Upper lobe of right lung (tissue), 1 donor: Measurements from ENCODE around the gene DCC. TPM values are rescaled to one million over a fixed set of nuclear protein-coding genes. Genes with fewer than 3 reads are reported as not detected.

Experiments used
- ATAC-seq: fragments of 200-7000 bp; cut with Tn5 transposase; one replicate; pipeline ENCODE4 v1.9.1; 2020; ENCODE audit warnings: mild to moderate bottlenecking, moderate library complexity
- DNase-seq: peaks from one replicate; pipeline ENCODE4 v3.0.0-alpha.2; 2020
- H3K27ac ChIP-seq: fragments of 200-600 bp; one replicate; pipeline ENCODE4 v1.8.0; 2022
- H3K27me3 ChIP-seq: fragments of 200-600 bp; one replicate; pipeline ENCODE4 v1.8.0; 2022; ENCODE audit warnings: mild to moderate bottlenecking
- H3K36me3 ChIP-seq: fragments of 200-600 bp; one replicate; pipeline ENCODE4 v1.8.0; 2022
- H3K4me1 ChIP-seq: fragments of 200-600 bp; one replicate; pipeline ENCODE4 v1.8.0; 2022
- H3K4me3 ChIP-seq: fragments of 200-600 bp; one replicate; pipeline ENCODE4 v1.8.0; 2022; ENCODE audit warnings: mild to moderate bottlenecking
- H3K9me3 ChIP-seq: fragments of 200-600 bp; one replicate; pipeline ENCODE4 v1.8.0; 2022
- CTCF ChIP-seq: fragments of 200-600 bp; IDR thresholded peaks from one replicate; pipeline ENCODE4 v1.8.0; 2022; ENCODE audit warnings: antibody characterized with exemption
- intact Hi-C: fragments of 100-400 bp; cut with DNase I; formaldehyde crosslinking; loops from one replicate; pipeline ENCODE4 v1.11.0; 2022
- total RNA-seq: library from RNA; stranded (reverse); fragmentation: NEBNext Ultra II Directional; extraction: Animal tissue kit (Norgen Biotek cat#: 25700); gene quantifications from one replicate; pipeline ENCODE4 v1.2.1, GENCODE V29; 2021
- donor health status: DM: no; HTN: yes; CAD: no; lungs with severe emphysema.

DCC gene
- total RNA-seq, 1 donor from 2014 or later, result 7.1 TPM

- no peak for DNase-seq
Observed at GRCh38 chr18:52948868-52949444, 609.0 kb downstream of the DCC start.

GRCh38 chr18:52950155-52950554 is 610.2 kb downstream of the DCC start:
- no peaks in the 10 kb centered on the region for H3K4me1 ChIP-seq
- no peaks in the 10 kb centered on the region for H3K36me3 ChIP-seq
- DNase-seq, result no peak
- ATAC-seq, result no peak
- intact Hi-C loops, result no loop called here
- no peak overlapping the region for H3K4me3 ChIP-seq
- no peak overlapping the region for H3K27ac ChIP-seq
- no peaks in the 10 kb centered on the region for H3K9me3 ChIP-seq
- TF ChIP-seq CTCF, result no peak
- no peaks in the 10 kb centered on the region for H3K27me3 ChIP-seq

More at GRCh38 chr18:52948868-52949444, 609.0 kb downstream of the DCC start:
- no peaks in the 10 kb centered on the region for H3K36me3 ChIP-seq
- intact Hi-C loops, result no loop called here
- H3K4me1 ChIP-seq, result no peaks in the 10 kb centered on the region
- TF ChIP-seq CTCF, result no peak
- peak; percentile 90 for ATAC-seq
- H3K9me3 ChIP-seq, result no peaks in the 10 kb centered on the region
- no peak overlapping the region for H3K27ac ChIP-seq
- no peaks in the 10 kb centered on the region for H3K27me3 ChIP-seq
- H3K4me3 ChIP-seq, result no peak overlapping the region

- H3K36me3 ChIP-seq, result no peaks in the 10 kb centered on the region
- H3K27me3 ChIP-seq, result no peaks in the 10 kb centered on the region
- DNase-seq, result no peak
- no peaks in the 10 kb centered on the region for H3K9me3 ChIP-seq
- no peaks in the 10 kb centered on the region for H3K4me1 ChIP-seq
- H3K4me3 ChIP-seq, result no peak overlapping the region
- no peak overlapping the region for H3K27ac ChIP-seq
- no peak for ATAC-seq
- intact Hi-C loops, result no loop called here
- TF ChIP-seq CTCF, result no peak
Observed at GRCh38 chr18:52953387-52953786, 613.4 kb downstream of the DCC start.

GRCh38 chr18:52963481-52963880 is 623.5 kb downstream of the DCC start:
- no peaks in the 10 kb centered on the region for H3K4me1 ChIP-seq
- no peaks in the 10 kb centered on the region for H3K27me3 ChIP-seq
- ATAC-seq (no peak), DNase-seq (no peak)
- intact Hi-C loops, result no loop called here
- TF ChIP-seq CTCF, result no peak
- H3K36me3 ChIP-seq, result no peaks in the 10 kb centered on the region
- no peak overlapping the region for H3K27ac ChIP-seq
- no peaks in the 10 kb centered on the region for H3K9me3 ChIP-seq
- H3K4me3 ChIP-seq, result no peak overlapping the region

GRCh38 chr18:52970686-52971085 is 630.7 kb downstream of the DCC start:
- DNase-seq (no peak), ATAC-seq (no peak)
- H3K36me3 ChIP-seq, result no peaks in the 10 kb centered on the region
- intact Hi-C loops, result no loop called here
- H3K4me1 ChIP-seq, result no peaks in the 10 kb centered on the region
- TF ChIP-seq CTCF, result no peak
- no peaks in the 10 kb centered on the region for H3K9me3 ChIP-seq
- H3K27me3 ChIP-seq, result no peaks in the 10 kb centered on the region
- H3K4me3 ChIP-seq, result no peak overlapping the region
- H3K27ac ChIP-seq, result no peak overlapping the region

- Histone ChIP-seq H3K4me3 (no peak overlapping the region), H3K9me3 (no peaks in the 10 kb centered on the region), H3K4me1 (no peaks in the 10 kb centered on the region), H3K36me3 (no peaks in the 10 kb centered on the region), H3K27ac (no peak overlapping the region), H3K27me3 (no peaks in the 10 kb centered on the region)
- no peak for ATAC-seq
- no peak for DNase-seq
- intact Hi-C loops, result no loop called here
- no peak for TF ChIP-seq CTCF
Observed at GRCh38 chr18:52971097-52971496, 631.1 kb downstream of the DCC start.
